Measurements from ENCODE around the gene ZFR2.

- TF ChIP-seq CTCF (IDR thresholded peaks at IDR 0.05 in 4 of 5, conservative IDR thresholded peaks at IDR 0.05 in 1 of 5) (no peak), POLR2A (IDR thresholded peaks at IDR 0.05) (no peak)
These were observed 24.2 kb downstream of the ZFR2 start for GRCh38 chr19:3844596-3844995.
